PC-3 (cell line): Measurements from ENCODE around the gene DECR2.

ENCODE experiments used
- EZH2 ChIP-seq: fragments of 300-600 bp; sonication (generic); IDR thresholded peaks from one replicate; pipeline ENCODE4 v1.6.1; 2017; ENCODE audit warnings: antibody characterized with exemption, mild to moderate bottlenecking, low read length; ENCODE audit not compliant: unreplicated experiment
- TF ChIP-seq, protein P1 (sequence below): fragments of 300-600 bp; sonication (generic); conservative IDR thresholded peaks from 2 replicates; pipeline ENCODE4 v1.5.1; 2017; ENCODE audit warnings: antibody characterized with exemption, low read depth, mild to moderate bottlenecking, low read length

DNA sequence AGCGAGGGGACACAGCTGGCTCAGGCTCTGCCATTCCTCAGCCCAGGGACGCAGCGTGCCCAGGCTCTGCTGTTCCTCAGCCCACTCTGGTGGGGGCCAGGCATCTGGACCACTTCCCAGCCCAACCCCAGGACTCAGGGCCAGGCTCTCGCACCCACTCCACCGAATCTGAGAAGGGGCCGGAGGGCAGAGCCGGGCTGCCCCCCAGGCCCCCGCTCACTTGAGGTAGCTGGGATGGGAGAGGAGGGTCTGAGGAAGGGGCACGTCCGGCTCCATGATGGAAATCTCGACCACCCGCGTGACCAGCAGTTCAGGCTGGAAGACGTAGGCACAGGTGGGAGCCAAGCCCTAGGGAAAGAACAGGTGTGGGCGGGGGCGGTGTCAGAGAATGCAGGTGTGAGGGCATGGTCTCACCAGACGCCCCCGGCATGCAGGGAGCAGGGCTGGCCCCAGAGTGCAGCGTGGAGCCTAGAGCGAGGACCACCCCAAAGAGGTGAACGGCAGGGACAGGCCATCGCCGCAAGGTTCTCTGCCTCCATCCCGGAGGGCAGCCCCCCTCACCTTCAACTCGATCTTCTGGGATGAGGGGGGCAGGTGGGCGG lies 24.8 kb upstream of the DECR2 start:
- TF ChIP-seq, protein P1, sequence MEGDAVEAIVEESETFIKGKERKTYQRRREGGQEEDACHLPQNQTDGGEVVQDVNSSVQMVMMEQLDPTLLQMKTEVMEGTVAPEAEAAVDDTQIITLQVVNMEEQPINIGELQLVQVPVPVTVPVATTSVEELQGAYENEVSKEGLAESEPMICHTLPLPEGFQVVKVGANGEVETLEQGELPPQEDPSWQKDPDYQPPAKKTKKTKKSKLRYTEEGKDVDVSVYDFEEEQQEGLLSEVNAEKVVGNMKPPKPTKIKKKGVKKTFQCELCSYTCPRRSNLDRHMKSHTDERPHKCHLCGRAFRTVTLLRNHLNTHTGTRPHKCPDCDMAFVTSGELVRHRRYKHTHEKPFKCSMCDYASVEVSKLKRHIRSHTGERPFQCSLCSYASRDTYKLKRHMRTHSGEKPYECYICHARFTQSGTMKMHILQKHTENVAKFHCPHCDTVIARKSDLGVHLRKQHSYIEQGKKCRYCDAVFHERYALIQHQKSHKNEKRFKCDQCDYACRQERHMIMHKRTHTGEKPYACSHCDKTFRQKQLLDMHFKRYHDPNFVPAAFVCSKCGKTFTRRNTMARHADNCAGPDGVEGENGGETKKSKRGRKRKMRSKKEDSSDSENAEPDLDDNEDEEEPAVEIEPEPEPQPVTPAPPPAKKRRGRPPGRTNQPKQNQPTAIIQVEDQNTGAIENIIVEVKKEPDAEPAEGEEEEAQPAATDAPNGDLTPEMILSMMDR, result no peak
- no peak for TF ChIP-seq EZH2
